PC-9 (cell line): ENCODE results near the gene DDAH1. TPM values are rescaled to one million over a fixed set of nuclear protein-coding genes. Genes with fewer than 3 reads are reported as not detected.

ENCODE experiments used
- BruUV-seq: library from RNA; stranded (reverse); fragments of 400-500 nt; replicated peaks from 2 replicates; lab custom pipeline; 2021; lab: Mats Ljungman, UMichigan
- CTCF ChIA-PET: fragments of 300-600 bp; sonication (Branson Sonifier 250); formaldehyde crosslinking; loops from one replicate; lab custom pipeline; 2022; ENCODE audit warnings: antibody characterized with exemption; lab: Charles Lee
- POLR2A ChIA-PET: fragments of 300-600 bp; sonication (Branson Sonifier 250); formaldehyde crosslinking; loops from one replicate; lab custom pipeline; 2022; ENCODE audit warnings: antibody characterized with exemption; ENCODE audit not compliant: unreplicated experiment; lab: Charles Lee
- DNase-seq, 2 experiments: peaks; one replicate each; pipeline versions ENCODE4 v3.0.0 to v3.0.0-alpha.2; 2015 to 2022; ENCODE audit warnings: mixed read lengths in 1 of 2
- H2AFZ ChIP-seq: fragments of 200-600 bp; sonication (generic); 2 replicates; pipeline ENCODE4 v1.8.1; 2017; ENCODE audit warnings: antibody characterized with exemption
- H3F3A ChIP-seq: fragments of 200-600 bp; sonication (generic); 2 replicates; pipeline ENCODE4 v1.8.1; 2017; ENCODE audit warnings: antibody characterized with exemption, mild to moderate bottlenecking, low read depth; ENCODE audit not compliant: insufficient read depth
- H3K27ac ChIP-seq: fragments of 200-600 bp; sonication (generic); 2 replicates; pipeline ENCODE4 v1.6.1; 2016; ENCODE audit warnings: mixed run types
- H3K27me3 ChIP-seq: fragments of 200-600 bp; sonication (generic); 2 replicates; pipeline ENCODE4 v1.6.1; 2016; ENCODE audit warnings: low read depth, mixed run types; ENCODE audit not compliant: insufficient read depth
- H3K36me3 ChIP-seq: fragments of 200-600 bp; sonication (generic); 2 replicates; pipeline ENCODE4 v1.6.1; 2016; ENCODE audit warnings: low read depth, mixed run types
- H3K4me1 ChIP-seq: fragments of 200-600 bp; sonication (generic); replicated peaks from 2 replicates; pipeline ENCODE4 v1.6.1; 2016; ENCODE audit warnings: mixed run types; ENCODE audit not compliant: insufficient read depth
- H3K4me2 ChIP-seq: fragments of 200-600 bp; sonication (generic); 2 replicates; pipeline ENCODE4 v1.6.1; 2017; ENCODE audit warnings: mixed run types
- H3K4me3 ChIP-seq: fragments of 200-600 bp; sonication (generic); 2 replicates; pipeline ENCODE4 v1.6.1; 2016; ENCODE audit warnings: mixed run types
- H3K79me2 ChIP-seq: fragments of 200-600 bp; sonication (generic); 2 replicates; pipeline ENCODE4 v1.6.1; 2017; ENCODE audit warnings: low read depth, mixed run types
- H3K9me2 ChIP-seq: fragments of 200-600 bp; sonication (generic); 2 replicates; pipeline ENCODE4 v1.8.1; 2017; ENCODE audit warnings: mild to moderate bottlenecking; ENCODE audit not compliant: insufficient read depth
- H3K9me3 ChIP-seq: fragments of 200-600 bp; sonication (generic); 2 replicates; pipeline ENCODE4 v1.8.1; 2016; ENCODE audit warnings: low read depth; ENCODE audit not compliant: insufficient read depth
- H4K20me1 ChIP-seq: fragments of 200-600 bp; sonication (generic); 2 replicates; pipeline ENCODE4 v1.8.1; 2017; ENCODE audit not compliant: insufficient read depth
- CTCF ChIP-seq: fragments of 200-600 bp; sonication (generic); conservative IDR thresholded peaks from 2 replicates; pipeline ENCODE4 v1.6.1; 2017; ENCODE audit warnings: mixed run types, antibody characterized with exemption, mild to moderate bottlenecking, moderate library complexity
- EZH2 ChIP-seq: fragments of 200-600 bp; sonication (generic); IDR thresholded peaks from 2 replicates; pipeline ENCODE4 v1.8.0; 2017; ENCODE audit warnings: antibody characterized with exemption, low read depth
- intact Hi-C: fragments of 100-400 bp; cut with micrococcal nuclease; formaldehyde crosslinking; loops from one replicate; pipeline ENCODE4 v1.10.0; 2022; ENCODE audit not compliant: unreplicated experiment
- total RNA-seq: library from RNA; stranded (reverse); gene quantifications from 2 replicates; pipeline ENCODE4 v1.2.3, GENCODE V29; 2021

The DDAH1 gene
- total RNA-seq, 1 experiment from 2014 or later, result 31.9 TPM

GRCh38 chr1:85308833-85309350 is 156.1 kb downstream of the DDAH1 start:
- Histone ChIP-seq H3K4me2 (no peak overlapping the region), H3K79me2 (no peaks in the 10 kb centered on the region), H3K9me3 (no peaks in the 10 kb centered on the region), H3K27ac (no peak overlapping the region), H3K9me2 (no peaks in the 10 kb centered on the region), H3F3A (peaks cover 6% of the 10 kb centered on the region; the same call in 1 of the 2 replicates), H2AFZ (no peak overlapping the region), H3K4me1 (peaks cover 10% of the 10 kb centered on the region), H3K4me3 (no peak overlapping the region), H3K36me3 (no peaks in the 10 kb centered on the region), H4K20me1 (no peaks in the 10 kb centered on the region), H3K27me3 (no peaks in the 10 kb centered on the region)
- ChIA-PET CTCF (interaction anchor here (0.6 to 1.3 kb wide), 5 partner anchors 11 to 384 kb away, joined by 3 to 8 read pairs (median 4); partner anchors contain the start of gene CCN1), POLR2A (interaction anchor here (1.0 kb wide), 1 partner anchor 384 kb away, joined by 3 read pairs; no protein-coding TSS in a partner anchor)
- BruUV-seq, result no TSS peak
- intact Hi-C loops, result loop anchor here (1.0 to 5.0 kb wide), 8 partner anchors 36 to 708 kb away; partner anchors contain the start of gene ZNHIT6
- DNase-seq, result no peak
- no peak for TF ChIP-seq CTCF
- no peak for TF ChIP-seq EZH2

GRCh38 chr1:85307987-85308832 is 156.7 kb downstream of the DDAH1 start:
- Histone ChIP-seq H3K4me2 (no peak overlapping the region), H3K9me3 (no peaks in the 10 kb centered on the region), H4K20me1 (no peaks in the 10 kb centered on the region), H3K79me2 (no peaks in the 10 kb centered on the region), H3K4me3 (no peak overlapping the region), H3F3A (no peaks in the 10 kb centered on the region), H3K36me3 (no peaks in the 10 kb centered on the region), H3K4me1 (peaks cover 3% of the 10 kb centered on the region), H3K27ac (no peak overlapping the region), H3K27me3 (no peaks in the 10 kb centered on the region), H3K9me2 (no peaks in the 10 kb centered on the region), H2AFZ (no peak overlapping the region)
- ChIA-PET POLR2A (interaction anchor here (1.0 kb wide), 1 partner anchor 385 kb away, joined by 3 read pairs; no protein-coding TSS in a partner anchor), CTCF (interaction anchor here (0.6 to 1.3 kb wide), 8 partner anchors 12 to 399 kb away, joined by 3 to 8 read pairs (median 4); partner anchors contain the start of gene CCN1)
- DNase-seq, result peak; percentile 50 to 87
- no peak for TF ChIP-seq EZH2
- peak; percentile 81 for TF ChIP-seq CTCF
- BruUV-seq, result no TSS peak
- intact Hi-C loops, result loop anchor here (1.0 to 5.0 kb wide), 8 partner anchors 37 to 709 kb away; partner anchors contain the start of gene ZNHIT6

- Histone ChIP-seq H3K4me3 (no peak overlapping the region), H4K20me1 (no peaks in the 10 kb centered on the region), H3K4me2 (no peak overlapping the region), H2AFZ (no peak overlapping the region), H3F3A (no peaks in the 10 kb centered on the region), H3K9me2 (no peaks in the 10 kb centered on the region), H3K79me2 (no peaks in the 10 kb centered on the region), H3K27ac (no peak overlapping the region), H3K27me3 (no peaks in the 10 kb centered on the region), H3K4me1 (no peaks in the 10 kb centered on the region), H3K36me3 (no peaks in the 10 kb centered on the region), H3K9me3 (no peaks in the 10 kb centered on the region)
- CTCF ChIA-PET, result interaction anchor here (0.6 kb wide), 1 partner anchor 38 kb away, joined by 9 read pairs; no protein-coding TSS in a partner anchor
- no peak for DNase-seq
- no TSS peak for BruUV-seq
- POLR2A ChIA-PET, result no interaction called here
- intact Hi-C loops, result loop anchor here (5.0 kb wide), 1 partner anchor 711 kb away; no protein-coding TSS in a partner anchor
- TF ChIP-seq CTCF, result no peak
- TF ChIP-seq EZH2, result no peak
Measured at GRCh38 chr1:85306236-85306635, 158.7 kb downstream of the DDAH1 start.
